Osteocyte (in vitro differentiated cells): ENCODE measurements around the gene CRB1. TPM values are rescaled to one million over a fixed set of nuclear protein-coding genes. Genes with fewer than 3 reads are reported as not detected.

Experiments
- DNase-seq: peaks from one replicate; pipeline ENCODE4 v3.0.0; 2021; ENCODE audit warnings: mixed read lengths; ENCODE audit not compliant: unreplicated experiment; ENCODE audit errors: extremely low spot score
- H3K27ac Mint-ChIP-seq: one replicate; pipeline ENCODE4 v1.8.0; 2021; ENCODE audit warnings: mild to moderate bottlenecking, mixed read lengths; ENCODE audit not compliant: unreplicated experiment
- H3K27me3 Mint-ChIP-seq: one replicate; pipeline ENCODE4 v1.8.0; 2021; ENCODE audit warnings: mixed read lengths; ENCODE audit not compliant: unreplicated experiment
- H3K36me3 Mint-ChIP-seq: one replicate; pipeline ENCODE4 v1.8.0; 2021; ENCODE audit warnings: mixed read lengths; ENCODE audit not compliant: unreplicated experiment
- H3K4me1 Mint-ChIP-seq: one replicate; pipeline ENCODE4 v1.8.0; 2021; ENCODE audit warnings: mixed read lengths; ENCODE audit not compliant: unreplicated experiment
- H3K4me3 Mint-ChIP-seq: one replicate; pipeline ENCODE4 v1.8.0; 2021; ENCODE audit warnings: mild to moderate bottlenecking, moderate library complexity, mixed read lengths; ENCODE audit not compliant: unreplicated experiment
- H3K9me3 Mint-ChIP-seq: one replicate; pipeline ENCODE4 v1.8.0; 2021; ENCODE audit warnings: mixed read lengths; ENCODE audit not compliant: unreplicated experiment
- total RNA-seq: library from RNA; stranded (reverse); gene quantifications from 2 replicates; pipeline ENCODE4 v1.2.1, GENCODE V29; 2021
- TF ChIP-seq, protein P1 (sequence below): fragments of 200-600 bp; sonication (generic); IDR thresholded peaks from 2 replicates; pipeline ENCODE4 v1.5.0; 2021; ENCODE audit warnings: antibody characterized with exemption, mild to moderate bottlenecking, moderate library complexity

The CRB1 gene
- total RNA-seq, 1 donor from 2014 or later = not detected

DNA sequence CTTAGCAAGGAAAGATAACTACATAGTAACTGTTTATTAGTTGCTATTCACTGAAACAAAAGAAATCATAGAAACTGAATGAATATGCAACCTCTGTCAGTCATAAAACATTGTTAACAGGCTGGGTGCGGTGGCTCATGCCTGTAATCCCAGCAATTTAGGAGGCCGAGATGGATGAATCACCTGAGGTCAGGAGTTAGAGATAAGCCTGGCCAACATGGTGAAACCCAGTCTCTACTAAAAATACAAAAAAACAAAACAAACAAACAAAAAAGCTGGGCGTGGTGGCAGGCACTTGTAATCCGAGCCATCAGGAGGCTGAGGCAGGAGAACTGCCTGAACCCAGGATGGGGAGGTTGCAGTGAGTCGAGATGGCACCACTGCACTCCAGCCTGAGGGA, 44.1 kb downstream of the CRB1 start:
- H3K9me3 Mint-ChIP-seq = no peaks in the 10 kb centered on the region
- H3K36me3 Mint-ChIP-seq = no peaks in the 10 kb centered on the region
- H3K27me3 Mint-ChIP-seq = no peaks in the 10 kb centered on the region
- H3K4me1 Mint-ChIP-seq = peaks cover 11% of the 10 kb centered on the region
- H3K27ac Mint-ChIP-seq = no peak overlapping the region
- DNase-seq = no peak
- no peak overlapping the region for H3K4me3 Mint-ChIP-seq
- TF ChIP-seq, protein P1, sequence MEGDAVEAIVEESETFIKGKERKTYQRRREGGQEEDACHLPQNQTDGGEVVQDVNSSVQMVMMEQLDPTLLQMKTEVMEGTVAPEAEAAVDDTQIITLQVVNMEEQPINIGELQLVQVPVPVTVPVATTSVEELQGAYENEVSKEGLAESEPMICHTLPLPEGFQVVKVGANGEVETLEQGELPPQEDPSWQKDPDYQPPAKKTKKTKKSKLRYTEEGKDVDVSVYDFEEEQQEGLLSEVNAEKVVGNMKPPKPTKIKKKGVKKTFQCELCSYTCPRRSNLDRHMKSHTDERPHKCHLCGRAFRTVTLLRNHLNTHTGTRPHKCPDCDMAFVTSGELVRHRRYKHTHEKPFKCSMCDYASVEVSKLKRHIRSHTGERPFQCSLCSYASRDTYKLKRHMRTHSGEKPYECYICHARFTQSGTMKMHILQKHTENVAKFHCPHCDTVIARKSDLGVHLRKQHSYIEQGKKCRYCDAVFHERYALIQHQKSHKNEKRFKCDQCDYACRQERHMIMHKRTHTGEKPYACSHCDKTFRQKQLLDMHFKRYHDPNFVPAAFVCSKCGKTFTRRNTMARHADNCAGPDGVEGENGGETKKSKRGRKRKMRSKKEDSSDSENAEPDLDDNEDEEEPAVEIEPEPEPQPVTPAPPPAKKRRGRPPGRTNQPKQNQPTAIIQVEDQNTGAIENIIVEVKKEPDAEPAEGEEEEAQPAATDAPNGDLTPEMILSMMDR = no peak

DNA sequence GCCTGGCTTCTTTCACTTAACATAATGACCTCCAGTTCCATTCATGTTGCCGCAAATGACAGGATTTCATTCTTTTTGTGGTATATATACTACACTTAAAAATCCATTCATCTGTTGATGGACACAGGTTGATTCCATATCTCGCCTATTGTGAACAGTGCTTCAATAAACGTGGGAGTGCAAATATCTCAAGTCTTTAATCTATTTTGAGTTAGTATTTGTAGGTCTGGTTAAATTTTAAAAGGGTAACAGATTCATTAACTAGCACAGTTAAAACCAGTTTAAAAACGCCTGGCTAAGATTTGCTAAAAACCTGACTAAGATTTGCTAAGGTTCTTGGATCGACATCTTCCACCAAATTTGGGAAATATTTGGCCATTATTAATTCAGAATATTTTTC, 45.7 kb downstream of the CRB1 start:
- H3K36me3 Mint-ChIP-seq = no peaks in the 10 kb centered on the region
- no peak for DNase-seq

DNA sequence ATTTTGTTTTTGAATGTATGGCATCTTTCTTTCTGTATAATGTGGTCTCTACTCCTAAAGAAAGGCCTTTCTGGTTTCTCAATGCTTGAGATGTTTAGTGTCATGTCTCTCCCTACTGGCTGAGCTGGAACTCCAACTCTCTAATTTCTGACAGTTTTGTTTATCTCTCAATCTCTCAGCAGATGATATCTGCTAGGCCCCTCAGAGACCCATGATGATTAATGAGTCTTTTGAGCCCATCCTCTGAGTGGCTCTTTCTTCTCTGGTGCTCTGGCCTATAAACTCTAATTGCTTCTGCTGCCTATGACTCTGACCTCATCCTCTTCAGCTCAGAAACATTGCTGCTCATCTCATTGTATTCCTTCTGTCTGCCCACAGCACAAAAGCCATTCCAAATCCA, 46.6 kb downstream of the CRB1 start:
- Mint-ChIP-seq H3K27ac (peak overlapping the region; percentile 24), H3K4me1 (peaks cover 11% of the 10 kb centered on the region), H3K9me3 (peaks cover 9% of the 10 kb centered on the region), H3K36me3 (no peaks in the 10 kb centered on the region), H3K27me3 (no peaks in the 10 kb centered on the region), H3K4me3 (no peak overlapping the region)
- TF ChIP-seq, protein P1 = peak; percentile 14
- no peak for DNase-seq

More for the DNA sequence above, 45.7 kb downstream of the CRB1 start:
- Mint-ChIP-seq H3K27ac (no peak overlapping the region), H3K9me3 (peaks cover 9% of the 10 kb centered on the region), H3K4me3 (no peak overlapping the region), H3K4me1 (peaks cover 11% of the 10 kb centered on the region), H3K27me3 (no peaks in the 10 kb centered on the region)
- TF ChIP-seq, protein P1 = no peak

- no peak for DNase-seq
- Mint-ChIP-seq H3K27me3 (no peaks in the 10 kb centered on the region), H3K36me3 (no peaks in the 10 kb centered on the region), H3K9me3 (peaks cover 9% of the 10 kb centered on the region), H3K4me3 (no peak overlapping the region), H3K27ac (no peak overlapping the region), H3K4me1 (peaks cover 25% of the 10 kb centered on the region)
- TF ChIP-seq, protein P1 = no peak
These were observed 51.6 kb downstream of the CRB1 start for GRCh38 chr1:197319631-197320030.

DNA sequence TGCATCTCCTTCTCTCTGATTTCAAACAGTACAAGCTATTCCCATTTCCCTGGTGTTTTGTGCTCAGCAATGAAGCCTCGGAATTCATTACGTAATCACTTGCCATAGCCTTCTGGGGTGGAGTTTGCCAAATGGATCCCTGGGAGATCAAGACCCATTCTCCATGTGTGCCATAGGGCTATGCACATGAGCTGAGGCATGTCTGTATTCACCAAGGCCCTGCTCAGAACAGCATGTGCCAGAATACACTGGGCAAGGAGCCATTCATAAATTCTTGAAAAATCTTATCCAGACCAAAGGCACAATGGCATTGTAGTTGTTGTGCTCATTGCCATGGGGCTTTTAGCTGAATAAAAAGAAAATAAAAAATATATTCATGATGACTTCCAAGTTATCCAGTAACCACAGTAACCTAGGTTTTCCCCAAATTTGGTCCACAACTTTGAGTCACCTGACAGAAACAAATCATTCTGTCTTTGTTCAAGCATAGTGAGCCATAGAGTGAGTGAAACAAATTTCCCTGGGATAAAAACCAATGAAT, 53.0 kb downstream of the CRB1 start:
- Mint-ChIP-seq H3K36me3 (no peaks in the 10 kb centered on the region), H3K9me3 (peaks cover 9% of the 10 kb centered on the region), H3K4me3 (no peak overlapping the region), H3K27me3 (no peaks in the 10 kb centered on the region), H3K4me1 (peaks cover 15% of the 10 kb centered on the region), H3K27ac (peak overlapping the region; percentile 87)
- no peak for DNase-seq
- TF ChIP-seq, protein P1 = no peak
